Measurements from ENCODE around the gene CCNT2. TPM values are rescaled to one million over a fixed set of nuclear protein-coding genes. Genes with fewer than 3 reads are reported as not detected.

CCNT2 gene
- total RNA-seq, 1 experiment from 2014 or later = 32.6 TPM

DNA sequence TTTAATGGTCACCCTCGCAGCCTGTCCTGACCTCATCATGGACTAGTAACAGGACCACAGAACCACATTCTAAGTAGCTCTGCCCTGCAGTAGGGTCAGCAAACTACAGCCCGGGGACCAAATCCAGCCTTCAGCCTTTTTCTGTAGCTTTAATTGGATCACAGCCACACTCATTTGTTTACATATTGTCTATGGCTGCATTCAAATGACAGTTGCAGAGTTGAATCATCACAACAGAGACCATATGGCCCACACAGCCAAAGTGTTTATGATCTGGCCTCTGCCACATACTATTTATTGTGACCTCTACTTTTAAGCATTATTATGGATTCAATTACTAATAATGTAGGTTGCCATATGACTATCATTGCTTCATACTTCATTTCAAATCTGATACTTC, 80.9 kb downstream of the CCNT2 start:
- H3K4me2 ChIP-seq (ENCODE audit: low read length) = no peak overlapping the region
- ChIA-PET POLR2A (no interaction called here), RAD21 (ENCODE audit: low non-redundant PET in 1 of 2, low total read pairs in 2 of 2, uncharacterized antibody in 2 of 2, unreplicated experiment in 2 of 2) (no interaction called here), CTCF (interaction anchor here (1.7 kb wide), 1 partner anchor 11 kb away, joined by 9 read pairs; no protein-coding TSS in a partner anchor)
- no peaks in the 10 kb centered on the region for H3K79me2 ChIP-seq (ENCODE audit: insufficient read depth, low read length)
- TF ChIP-seq SP1 (IDR thresholded peaks at IDR 0.05; ENCODE audit: low read depth) = no peak
- no peak for TF ChIP-seq CBX3 (IDR thresholded peaks at IDR 0.05; ENCODE audit: low read depth)
- TF ChIP-seq YY1 (IDR thresholded peaks at IDR 0.05; ENCODE audit: extremely low read depth, insufficient replicate concordance, low read depth, low read length) = no peak
- no peak for TF ChIP-seq CEBPB (IDR thresholded peaks at IDR 0.05; ENCODE audit: low read depth)
- TF ChIP-seq, protein P1, sequence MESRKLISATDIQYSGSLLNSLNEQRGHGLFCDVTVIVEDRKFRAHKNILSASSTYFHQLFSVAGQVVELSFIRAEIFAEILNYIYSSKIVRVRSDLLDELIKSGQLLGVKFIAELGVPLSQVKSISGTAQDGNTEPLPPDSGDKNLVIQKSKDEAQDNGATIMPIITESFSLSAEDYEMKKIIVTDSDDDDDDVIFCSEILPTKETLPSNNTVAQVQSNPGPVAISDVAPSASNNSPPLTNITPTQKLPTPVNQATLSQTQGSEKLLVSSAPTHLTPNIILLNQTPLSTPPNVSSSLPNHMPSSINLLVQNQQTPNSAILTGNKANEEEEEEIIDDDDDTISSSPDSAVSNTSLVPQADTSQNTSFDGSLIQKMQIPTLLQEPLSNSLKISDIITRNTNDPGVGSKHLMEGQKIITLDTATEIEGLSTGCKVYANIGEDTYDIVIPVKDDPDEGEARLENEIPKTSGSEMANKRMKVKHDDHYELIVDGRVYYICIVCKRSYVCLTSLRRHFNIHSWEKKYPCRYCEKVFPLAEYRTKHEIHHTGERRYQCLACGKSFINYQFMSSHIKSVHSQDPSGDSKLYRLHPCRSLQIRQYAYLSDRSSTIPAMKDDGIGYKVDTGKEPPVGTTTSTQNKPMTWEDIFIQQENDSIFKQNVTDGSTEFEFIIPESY (IDR thresholded peaks at IDR 0.05; ENCODE audit: extremely low read depth, insufficient replicate concordance, low read length) = no peak
- TF ChIP-seq, protein P2, sequence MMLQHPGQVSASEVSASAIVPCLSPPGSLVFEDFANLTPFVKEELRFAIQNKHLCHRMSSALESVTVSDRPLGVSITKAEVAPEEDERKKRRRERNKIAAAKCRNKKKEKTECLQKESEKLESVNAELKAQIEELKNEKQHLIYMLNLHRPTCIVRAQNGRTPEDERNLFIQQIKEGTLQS (IDR thresholded peaks at IDR 0.05) = no peak
- TF ChIP-seq, protein P3, sequence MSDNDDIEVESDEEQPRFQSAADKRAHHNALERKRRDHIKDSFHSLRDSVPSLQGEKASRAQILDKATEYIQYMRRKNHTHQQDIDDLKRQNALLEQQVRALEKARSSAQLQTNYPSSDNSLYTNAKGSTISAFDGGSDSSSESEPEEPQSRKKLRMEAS (IDR thresholded peaks at IDR 0.05) = no peak
- TF ChIP-seq EZH2 (IDR thresholded peaks at IDR 0.05) = no peak
- no peak for TF ChIP-seq RAD21 (IDR thresholded peaks at IDR 0.05; ENCODE audit: low read depth)
- no peak for TF ChIP-seq EGR1 (IDR thresholded peaks at IDR 0.05; ENCODE audit: low read depth)
- no peak for TF ChIP-seq POLR2AphosphoS5 (IDR thresholded peaks at IDR 0.05; ENCODE audit: low read depth, low read length)
- TF ChIP-seq FOSL1 (IDR thresholded peaks at IDR 0.05; ENCODE audit: low read depth) = no peak
- TF ChIP-seq ELF1 (IDR thresholded peaks at IDR 0.05; ENCODE audit: borderline replicate concordance, low read depth) = no peak
- TF ChIP-seq ZFX (IDR thresholded peaks at IDR 0.05) = no peak
- TF ChIP-seq EZH2phosphoT487 (IDR thresholded peaks at IDR 0.05; ENCODE audit: borderline replicate concordance) = no peak
- no peak for TF ChIP-seq SIN3A (IDR thresholded peaks at IDR 0.05; ENCODE audit: low read depth)
- H3K27me3 ChIP-seq (ENCODE audit: insufficient read depth, low read length) = no peaks in the 10 kb centered on the region
- H3K9me3 ChIP-seq (ENCODE audit: control insufficient read depth in 1 of 2, insufficient read depth in 1 of 2, low read depth in 1 of 2, low read length in 2 of 2) = no peaks in the 10 kb centered on the region
- no peak overlapping the region for H3K27ac ChIP-seq (ENCODE audit: low read depth, low read length)
- H3K9me2 ChIP-seq (ENCODE audit: insufficient read depth) = no peaks in the 10 kb centered on the region
- DNase-seq (ENCODE audit: low read depth, low spot score) = no peak
- no TSS peak for BruUV-seq (replicated peaks)
- H2AFZ ChIP-seq (ENCODE audit: low read depth, low read length, poor library complexity, severe bottlenecking) = no peak overlapping the region
- no peak overlapping the region for H3K9ac ChIP-seq (ENCODE audit: low read length)
- no peak for ATAC-seq
- H3K4me3 ChIP-seq (replicated peaks in 1 of 2; ENCODE audit: low read depth in 1 of 2, low read length in 2 of 2) = no peak overlapping the region
- no peaks in the 10 kb centered on the region for H4K20me1 ChIP-seq (ENCODE audit: insufficient read depth)
- intact Hi-C loops (cut with micrococcal nuclease) = no loop called here
- no peaks in the 10 kb centered on the region for H3K4me1 ChIP-seq (ENCODE audit: control insufficient read depth in 1 of 2, insufficient read depth in 2 of 2, low read length in 2 of 2)
- H3K36me3 ChIP-seq (ENCODE audit: control insufficient read depth in 1 of 2, insufficient read depth in 2 of 2, low read length in 2 of 2) = no peaks in the 10 kb centered on the region
